Vagina (tissue), 2 donors: Measurements from ENCODE around the gene LSP1. TPM values are rescaled to one million over a fixed set of nuclear protein-coding genes. Genes with fewer than 3 reads are reported as not detected.

ENCODE experiments used
- DNase-seq, 2 donors: peaks; one replicate each; pipeline ENCODE4 v3.0.0-alpha.2; 2017; ENCODE audit errors: extremely low spot score in 2 of 2
- H3K27ac ChIP-seq: fragments of 200-600 bp; sonication (generic); one replicate; pipeline ENCODE4 v1.5.1; 2019
- H3K27me3 ChIP-seq: fragments of 200-600 bp; sonication (generic); one replicate; pipeline ENCODE4 v1.5.1; 2019
- H3K36me3 ChIP-seq, 2 donors: fragments of 200-600 bp; sonication (generic); one replicate each; pipeline ENCODE4 v1.5.1; 2017 to 2019
- H3K4me1 ChIP-seq: fragments of 200-600 bp; sonication (generic); one replicate; pipeline ENCODE4 v1.5.1; 2019
- H3K4me3 ChIP-seq, 2 donors: fragments of 200-600 bp; sonication (generic); 1 replicate in 1 of 2; 2 replicates in 1 of 2; pipeline ENCODE4 v1.5.1; 2016 to 2019
- H3K9me3 ChIP-seq: fragments of 200-600 bp; sonication (generic); one replicate; pipeline ENCODE4 v1.5.1; 2019
- CTCF ChIP-seq, 3 experiments: fragments of 450-650 bp in 2 of 3; fragments of 200-600 bp in 1 of 3; sonication (generic) in 1 of 3; IDR thresholded peaks; one replicate each; pipeline ENCODE4 v1.5.1; 2017 to 2019; ENCODE audit warnings: antibody characterized with exemption in 3 of 3, mild to moderate bottlenecking in 2 of 3, moderate library complexity in 2 of 3
- POLR2A ChIP-seq, 2 donors: fragments of 450-650 bp; IDR thresholded peaks; one replicate each; pipeline ENCODE4 v1.6.1; 2017; ENCODE audit warnings: antibody characterized with exemption in 2 of 2, mild to moderate bottlenecking in 2 of 2, moderate library complexity in 2 of 2
- POLR2AphosphoS5 ChIP-seq, 2 donors: sonication (generic); formaldehyde crosslinking; IDR thresholded peaks; one replicate each; pipeline ENCODE4 v1.9.0; 2017; ENCODE audit warnings: antibody characterized with exemption in 2 of 2, mild to moderate bottlenecking in 2 of 2, low read depth in 1 of 2; ENCODE audit not compliant: insufficient read depth in 1 of 2
- intact Hi-C: fragments of 100-400 bp; cut with DNase I; formaldehyde crosslinking; loops from one replicate; pipeline ENCODE4 v1.15.1; 2023
- total RNA-seq: library from RNA; depleted of rRNA; stranded (reverse); fragments of >200 nt; gene quantifications from one replicate; pipeline ENCODE4 v1.2.3, GENCODE V29; 2016

The LSP1 gene
- total RNA-seq, 1 donor from 2014 or later: 32.7 TPM

- no peaks in the 10 kb centered on the region for H3K27me3 ChIP-seq
- no peak for TF ChIP-seq POLR2A (IDR thresholded peaks at IDR 0.05)
- no peak for TF ChIP-seq CTCF (IDR thresholded peaks at IDR 0.05)
- TF ChIP-seq POLR2AphosphoS5 (IDR thresholded peaks at IDR 0.05; ENCODE audit: insufficient read depth in 1 of 2, low read depth in 1 of 2): no peak
- intact Hi-C loops: loop anchor here (10.0 kb wide), 1 partner anchor 1017 kb away; no protein-coding TSS in a partner anchor
These were observed 5.3 kb downstream of the LSP1 start for GRCh38 chr11:1858154-1858553.

GRCh38 chr11:1858576-1858975 lies 5.7 kb downstream of the LSP1 start:
- Histone ChIP-seq H3K36me3 (no peaks in the 10 kb centered on the region), H3K27ac (no peak overlapping the region), H3K9me3 (no peaks in the 10 kb centered on the region), H3K27me3 (no peaks in the 10 kb centered on the region), H3K4me3 (no peak overlapping the region), H3K4me1 (peaks cover 7% of the 10 kb centered on the region)
- intact Hi-C loops: loop anchor here (10.0 kb wide), 1 partner anchor 1016 kb away; no protein-coding TSS in a partner anchor
- DNase-seq: no peak
- TF ChIP-seq CTCF (IDR thresholded peaks at IDR 0.05) (no peak), POLR2AphosphoS5 (IDR thresholded peaks at IDR 0.05; ENCODE audit: insufficient read depth in 1 of 2, low read depth in 1 of 2) (no peak), POLR2A (IDR thresholded peaks at IDR 0.05) (no peak)

More at GRCh38 chr11:1858154-1858553, 5.3 kb downstream of the LSP1 start:
- H3K27ac ChIP-seq: no peak overlapping the region
- H3K9me3 ChIP-seq: no peaks in the 10 kb centered on the region
- DNase-seq: no peak
- H3K4me1 ChIP-seq: peaks cover 3% of the 10 kb centered on the region
- no peaks in the 10 kb centered on the region for H3K36me3 ChIP-seq
- no peak overlapping the region for H3K4me3 ChIP-seq

- no peak for TF ChIP-seq POLR2AphosphoS5 (IDR thresholded peaks at IDR 0.05; ENCODE audit: insufficient read depth in 1 of 2, low read depth in 1 of 2)
- TF ChIP-seq POLR2A (IDR thresholded peaks at IDR 0.05): no peak
- no peak for TF ChIP-seq CTCF (IDR thresholded peaks at IDR 0.05)
- Histone ChIP-seq H3K4me1 (peaks cover 11% of the 10 kb centered on the region), H3K27me3 (no peaks in the 10 kb centered on the region), H3K27ac (no peak overlapping the region), H3K36me3 (no peaks in the 10 kb centered on the region), H3K4me3 (no peak overlapping the region), H3K9me3 (no peaks in the 10 kb centered on the region)
- intact Hi-C loops: loop anchor here (10.0 kb wide), 1 partner anchor 1016 kb away; no protein-coding TSS in a partner anchor
- no peak for DNase-seq
These were observed 6.1 kb downstream of the LSP1 start for GRCh38 chr11:1859004-1859403.

GRCh38 chr11:1860108-1860507 lies 7.2 kb downstream of the LSP1 start:
- DNase-seq: no peak
- Histone ChIP-seq H3K27ac (no peak overlapping the region), H3K4me1 (peaks cover 22% of the 10 kb centered on the region), H3K36me3 (no peaks in the 10 kb centered on the region), H3K4me3 (no peak overlapping the region), H3K9me3 (no peaks in the 10 kb centered on the region), H3K27me3 (no peaks in the 10 kb centered on the region)
- intact Hi-C loops: no loop called here
- no peak for TF ChIP-seq POLR2A (IDR thresholded peaks at IDR 0.05)

- TF ChIP-seq POLR2AphosphoS5 (IDR thresholded peaks at IDR 0.05; ENCODE audit: insufficient read depth in 1 of 2, low read depth in 1 of 2) (no peak), POLR2A (IDR thresholded peaks at IDR 0.05) (no peak), CTCF (IDR thresholded peaks at IDR 0.05) (no peak)
- Histone ChIP-seq H3K27ac (no peak overlapping the region), H3K27me3 (no peaks in the 10 kb centered on the region), H3K36me3 (no peaks in the 10 kb centered on the region), H3K9me3 (no peaks in the 10 kb centered on the region), H3K4me3 (no peak overlapping the region), H3K4me1 (peaks cover 38% of the 10 kb centered on the region)
- no peak for DNase-seq
- intact Hi-C loops: no loop called here
These were observed 8.8 kb downstream of the LSP1 start for GRCh38 chr11:1861435-1862411.
